WTC11 (cell line): Measurements from ENCODE around the gene TUBGCP3.

Experiments used
- CREB1 ChIP-seq: sonication (generic); formaldehyde crosslinking; IDR thresholded peaks from 2 replicates; pipeline ENCODE4 v1.8.0; 2023; ENCODE audit warnings: mild to moderate bottlenecking, missing genetic modification reagents
- CREM ChIP-seq: sonication (generic); formaldehyde crosslinking; IDR thresholded peaks from 2 replicates; pipeline ENCODE4 v1.8.1; 2022; ENCODE audit warnings: mild to moderate bottlenecking, missing genetic modification reagents, moderate library complexity
- CTCF ChIP-seq: fragments of 200-600 bp; IDR thresholded peaks from 2 replicates; pipeline ENCODE4 v1.8.0; 2022; ENCODE audit warnings: antibody characterized with exemption
- FOXP4 ChIP-seq: sonication (generic); formaldehyde crosslinking; IDR thresholded peaks from 2 replicates; pipeline ENCODE4 v1.8.0; 2022; ENCODE audit warnings: mild to moderate bottlenecking, missing genetic modification reagents
- GTF2I ChIP-seq: fragments of 250-450 bp; sonication (Bioruptor Pico); conservative IDR thresholded peaks from 2 replicates; pipeline ENCODE4 v1.4.0; 2021; ENCODE audit warnings: mild to moderate bottlenecking
- MLX ChIP-seq: sonication (generic); formaldehyde crosslinking; IDR thresholded peaks from 2 replicates; pipeline ENCODE4 v1.8.1; 2023; ENCODE audit warnings: mild to moderate bottlenecking, missing genetic modification reagents, moderate library complexity
- NFE2L1 ChIP-seq: sonication (generic); formaldehyde crosslinking; IDR thresholded peaks from 2 replicates; pipeline ENCODE4 v1.8.1; 2023; ENCODE audit warnings: missing genetic modification reagents
- SMAD3 ChIP-seq: sonication (generic); formaldehyde crosslinking; IDR thresholded peaks from 2 replicates; pipeline ENCODE4 v1.8.0; 2022; ENCODE audit warnings: missing genetic modification reagents, mild to moderate bottlenecking, borderline replicate concordance
- SP1 ChIP-seq: sonication (generic); formaldehyde crosslinking; conservative IDR thresholded peaks from 2 replicates; pipeline ENCODE4 v1.8.1; 2022; ENCODE audit warnings: missing genetic modification reagents
- STAT6 ChIP-seq: sonication (generic); formaldehyde crosslinking; conservative IDR thresholded peaks from 2 replicates; pipeline ENCODE4 v1.8.1; 2023; ENCODE audit warnings: mild to moderate bottlenecking, low read depth, missing genetic modification reagents, moderate library complexity
- TCF7 ChIP-seq: sonication (generic); formaldehyde crosslinking; IDR thresholded peaks from 2 replicates; pipeline ENCODE4 v1.8.0; 2022; ENCODE audit warnings: mild to moderate bottlenecking, low read depth, missing genetic modification reagents, moderate library complexity
- USF1 ChIP-seq: sonication (generic); formaldehyde crosslinking; IDR thresholded peaks from 2 replicates; pipeline ENCODE4 v1.8.0; 2022; ENCODE audit warnings: mild to moderate bottlenecking, missing genetic modification reagents
- ZNF423 ChIP-seq: fragments of 250-450 bp; sonication (Bioruptor Pico); IDR thresholded peaks from 2 replicates; pipeline ENCODE4 v2.1.2; 2022; ENCODE audit warnings: mild to moderate bottlenecking, moderate library complexity

GRCh38 chr13:112510002-112510780 is 77.8 kb downstream of the TUBGCP3 start:
- no peak for TF ChIP-seq MLX
- TF ChIP-seq CTCF: peak; percentile 32; the same call in 1 of the 2 replicates
- TF ChIP-seq NFE2L1: no peak
- TF ChIP-seq CREM (CRISPR knock-in tag): no peak
- TF ChIP-seq GTF2I (CRISPR knock-in tag): no peak
- no peak for TF ChIP-seq SP1 (CRISPR knock-in tag)
- no peak for TF ChIP-seq CREB1 (CRISPR knock-in tag)
- TF ChIP-seq USF1 (CRISPR knock-in tag): no peak
- TF ChIP-seq ZNF423: no peak
- no peak for TF ChIP-seq SMAD3 (CRISPR knock-in tag)
- no peak for TF ChIP-seq TCF7
- no peak for TF ChIP-seq FOXP4
- no peak for TF ChIP-seq STAT6 (CRISPR knock-in tag)
